ENCODE data around the gene MAP3K3. TPM values are rescaled to one million over a fixed set of nuclear protein-coding genes. Genes with fewer than 3 reads are reported as not detected.

The MAP3K3 gene
- total and polyA plus RNA-seq, 9 of the 15 experiments (the other 6 are each of a cell fraction or from before 2014, with no cell fraction given), result 0.69 to 16.5 (median 12.1) TPM

DNA sequence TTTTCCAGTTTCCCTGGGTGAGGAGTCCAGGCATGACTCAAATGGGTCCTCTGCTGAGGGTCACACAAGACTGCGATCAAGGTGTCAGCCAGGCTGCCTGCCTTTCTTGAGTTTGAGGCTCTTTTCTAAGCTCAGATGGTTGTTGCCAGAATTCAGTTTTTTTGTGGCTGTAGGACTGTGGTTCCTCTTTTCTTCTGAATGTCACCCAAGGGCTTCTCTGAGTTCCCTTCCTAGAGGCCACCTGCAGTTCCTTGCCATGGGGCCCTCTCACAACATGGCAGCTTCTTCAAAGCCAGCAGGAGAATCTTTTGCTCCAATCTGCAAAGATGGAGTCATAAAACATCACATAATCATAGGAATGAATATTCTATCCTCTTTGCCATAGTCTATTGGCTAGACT lies 60.2 kb downstream of the MAP3K3 start:
- DNase-seq (ENCODE audit: extremely low read depth in 1 of 4, low spot score in 3 of 4) (no peak), FAIRE-seq (no peak), ATAC-seq (no peak)
- no peak overlapping the region for H3K9ac ChIP-seq (ENCODE audit: insufficient read depth in 1 of 2, low read depth in 2 of 2, low read length in 2 of 2)
- H3K27ac ChIP-seq (ENCODE audit: extremely low read depth, low read depth, low read length), result no peak overlapping the region
- no peaks in the 10 kb centered on the region for H3K79me2 ChIP-seq (ENCODE audit: control insufficient read depth, insufficient read depth, low read length)
- intact Hi-C loops (cut with micrococcal nuclease) (no loop called here), in situ Hi-C loops (cut with MboI) (no loop called here)
- no peak overlapping the region for H3K4me2 ChIP-seq (ENCODE audit: insufficient read depth, low read length)
- no peak for TF ChIP-seq BACH1 (tag; IDR thresholded peaks at IDR 0.05)
- TF ChIP-seq, protein P1, sequence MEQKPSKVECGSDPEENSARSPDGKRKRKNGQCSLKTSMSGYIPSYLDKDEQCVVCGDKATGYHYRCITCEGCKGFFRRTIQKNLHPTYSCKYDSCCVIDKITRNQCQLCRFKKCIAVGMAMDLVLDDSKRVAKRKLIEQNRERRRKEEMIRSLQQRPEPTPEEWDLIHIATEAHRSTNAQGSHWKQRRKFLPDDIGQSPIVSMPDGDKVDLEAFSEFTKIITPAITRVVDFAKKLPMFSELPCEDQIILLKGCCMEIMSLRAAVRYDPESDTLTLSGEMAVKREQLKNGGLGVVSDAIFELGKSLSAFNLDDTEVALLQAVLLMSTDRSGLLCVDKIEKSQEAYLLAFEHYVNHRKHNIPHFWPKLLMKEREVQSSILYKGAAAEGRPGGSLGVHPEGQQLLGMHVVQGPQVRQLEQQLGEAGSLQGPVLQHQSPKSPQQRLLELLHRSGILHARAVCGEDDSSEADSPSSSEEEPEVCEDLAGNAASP (IDR thresholded peaks at IDR 0.05), result no peak
- TF ChIP-seq, protein P2, sequence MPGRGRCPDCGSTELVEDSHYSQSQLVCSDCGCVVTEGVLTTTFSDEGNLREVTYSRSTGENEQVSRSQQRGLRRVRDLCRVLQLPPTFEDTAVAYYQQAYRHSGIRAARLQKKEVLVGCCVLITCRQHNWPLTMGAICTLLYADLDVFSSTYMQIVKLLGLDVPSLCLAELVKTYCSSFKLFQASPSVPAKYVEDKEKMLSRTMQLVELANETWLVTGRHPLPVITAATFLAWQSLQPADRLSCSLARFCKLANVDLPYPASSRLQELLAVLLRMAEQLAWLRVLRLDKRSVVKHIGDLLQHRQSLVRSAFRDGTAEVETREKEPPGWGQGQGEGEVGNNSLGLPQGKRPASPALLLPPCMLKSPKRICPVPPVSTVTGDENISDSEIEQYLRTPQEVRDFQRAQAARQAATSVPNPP (IDR thresholded peaks at IDR 0.05; ENCODE audit: borderline replicate concordance, insufficient read depth, insufficient read length), result no peak
- TF ChIP-seq RUNX1 (IDR thresholded peaks at IDR 0.05; ENCODE audit: low read depth), result no peak
- TF ChIP-seq HEY1 (CRISPR knock-in tag; IDR thresholded peaks at IDR 0.05; ENCODE audit: borderline replicate concordance), result no peak
- no peak for TF ChIP-seq PHF21A (IDR thresholded peaks at IDR 0.05; ENCODE audit: borderline replicate concordance, low read depth)
- H3K4me3 ChIP-seq, result no peak overlapping the region
- no TSS peak for BruUV-seq (replicated peaks)
- H3K27me3 ChIP-seq (ENCODE audit: control insufficient read depth in 2 of 2, insufficient read depth in 2 of 2, low read length in 2 of 2), result no peaks in the 10 kb centered on the region
- CTCF ChIA-PET (ENCODE audit: low intra/inter-chr PET ratio), result no interaction called here
- H3K9me1 ChIP-seq (ENCODE audit: control insufficient read depth, insufficient read depth, low read length), result no peaks in the 10 kb centered on the region
- H3K36me3 ChIP-seq (ENCODE audit: control insufficient read depth, insufficient read depth, low read length), result peaks cover 20% of the 10 kb centered on the region; the same call in 2 of the 3 replicates
- 92% methylated on average over 1 of the region's 1 CpG for WGBS (ENCODE audit: insufficient coverage, low coverage, missing lambda C conversion rate)
- H3K4me1 ChIP-seq (replicated peaks in 1 of 2; ENCODE audit: control insufficient read depth in 2 of 2, insufficient read depth in 2 of 2, low read length in 2 of 2), result no peaks in the 10 kb centered on the region; a peak in 1 of 5 replicates
- POLR2A ChIA-PET, result no interaction called here
- no peak overlapping the region for H2AFZ ChIP-seq (ENCODE audit: low read depth, low read length)
- H4K20me1 ChIP-seq (replicated peaks; ENCODE audit: control insufficient read depth, insufficient read depth, low read length), result no peaks in the 10 kb centered on the region
- no peaks in the 10 kb centered on the region for H3K9me3 ChIP-seq (replicated peaks; ENCODE audit: control insufficient read depth, insufficient read depth, low read depth, low read length)
